ENCODE measurements around the gene ITPRIP. TPM values are rescaled to one million over a fixed set of nuclear protein-coding genes. Genes with fewer than 3 reads are reported as not detected.

ITPRIP gene, protein sequence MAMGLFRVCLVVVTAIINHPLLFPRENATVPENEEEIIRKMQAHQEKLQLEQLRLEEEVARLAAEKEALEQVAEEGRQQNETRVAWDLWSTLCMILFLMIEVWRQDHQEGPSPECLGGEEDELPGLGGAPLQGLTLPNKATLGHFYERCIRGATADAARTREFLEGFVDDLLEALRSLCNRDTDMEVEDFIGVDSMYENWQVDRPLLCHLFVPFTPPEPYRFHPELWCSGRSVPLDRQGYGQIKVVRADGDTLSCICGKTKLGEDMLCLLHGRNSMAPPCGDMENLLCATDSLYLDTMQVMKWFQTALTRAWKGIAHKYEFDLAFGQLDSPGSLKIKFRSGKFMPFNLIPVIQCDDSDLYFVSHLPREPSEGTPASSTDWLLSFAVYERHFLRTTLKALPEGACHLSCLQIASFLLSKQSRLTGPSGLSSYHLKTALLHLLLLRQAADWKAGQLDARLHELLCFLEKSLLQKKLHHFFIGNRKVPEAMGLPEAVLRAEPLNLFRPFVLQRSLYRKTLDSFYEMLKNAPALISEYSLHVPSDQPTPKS
- 24.5 and 28.2 TPM in 2 replicates for total RNA-seq

DNA sequence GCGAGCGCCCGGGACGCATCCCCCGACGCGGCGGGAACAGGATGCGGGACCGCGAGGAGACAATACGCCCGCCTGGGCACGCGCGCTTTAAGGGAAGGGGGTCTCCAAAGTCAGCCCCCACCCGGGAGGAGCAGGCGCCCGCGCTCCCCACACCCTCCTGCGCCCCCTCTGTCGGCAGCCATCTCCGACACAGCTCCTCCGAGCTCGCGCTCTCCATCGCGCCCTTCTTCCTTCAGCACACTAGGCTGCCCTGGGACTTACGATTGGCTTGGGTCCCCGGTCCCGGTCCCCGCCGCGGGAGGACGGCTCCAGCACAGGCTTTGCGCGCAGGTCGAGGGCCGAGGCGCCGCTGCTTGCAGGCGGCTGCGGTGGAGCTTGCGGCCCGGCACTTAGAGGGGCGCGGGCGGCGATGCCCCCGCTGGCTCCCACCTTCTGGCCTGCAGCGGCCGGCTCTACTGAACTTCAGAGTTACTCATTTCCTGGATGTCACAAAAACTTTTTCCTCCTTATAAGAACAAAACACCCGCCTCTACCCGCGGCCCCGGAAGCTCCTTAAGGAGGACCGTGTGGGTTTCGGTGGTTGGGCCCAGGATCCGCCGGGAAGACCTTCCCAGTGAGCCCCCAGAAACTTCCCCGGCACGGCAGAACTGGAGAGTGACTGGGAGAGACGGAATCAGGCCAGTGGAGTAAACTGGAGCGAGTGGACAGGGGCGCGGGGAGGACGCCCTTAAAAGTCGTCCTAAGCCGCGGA lies at the start of gene ITPRIP:
Gene ITPRIP, minus strand, starts transcription at position 481 of the 751 bp plus-strand sequence. CDS start 22,414 bp downstream, outside the sequence.

DNA sequence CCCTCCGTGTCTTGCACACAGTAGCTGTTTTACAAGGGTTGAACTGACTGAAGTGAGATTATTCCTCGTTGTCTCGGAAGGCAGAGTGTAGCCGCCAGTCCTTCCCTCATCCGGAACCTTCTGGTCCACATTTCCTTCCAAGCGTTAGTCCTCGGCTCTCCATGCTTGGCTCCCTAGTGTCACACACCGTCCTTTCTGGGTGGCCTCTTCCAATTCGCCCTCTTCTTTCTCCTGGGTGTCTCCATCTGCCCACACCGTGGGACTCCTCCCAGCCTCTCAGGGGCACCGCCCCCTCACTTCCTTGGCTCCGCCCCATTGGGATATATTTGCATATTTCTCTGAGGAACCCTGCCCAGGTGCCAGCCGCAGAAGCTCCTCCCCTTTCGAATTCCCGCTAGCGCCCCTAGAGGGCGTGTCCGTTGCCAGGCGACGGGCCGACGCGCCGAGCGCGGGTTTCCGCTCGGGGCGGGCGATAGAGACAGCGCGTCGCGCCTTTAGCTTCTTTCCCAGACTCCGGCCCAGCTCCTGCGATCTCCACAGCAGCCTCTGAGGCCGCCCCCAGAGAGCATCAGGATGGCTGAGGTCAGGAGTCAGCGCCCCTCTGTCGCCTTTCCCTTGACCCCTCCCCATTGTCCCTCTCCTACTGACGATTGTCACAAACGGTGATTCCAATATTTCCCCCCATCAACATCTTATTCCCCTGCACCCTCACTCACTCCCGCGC lies 15.2 kb upstream of the ITPRIP start, which contains the start of gene CFAP58:
Gene CFAP58, plus strand, starts transcription at position 509 of the 724 bp plus-strand sequence. Its CDS starts 65 bp downstream, at position 574.

DNA sequence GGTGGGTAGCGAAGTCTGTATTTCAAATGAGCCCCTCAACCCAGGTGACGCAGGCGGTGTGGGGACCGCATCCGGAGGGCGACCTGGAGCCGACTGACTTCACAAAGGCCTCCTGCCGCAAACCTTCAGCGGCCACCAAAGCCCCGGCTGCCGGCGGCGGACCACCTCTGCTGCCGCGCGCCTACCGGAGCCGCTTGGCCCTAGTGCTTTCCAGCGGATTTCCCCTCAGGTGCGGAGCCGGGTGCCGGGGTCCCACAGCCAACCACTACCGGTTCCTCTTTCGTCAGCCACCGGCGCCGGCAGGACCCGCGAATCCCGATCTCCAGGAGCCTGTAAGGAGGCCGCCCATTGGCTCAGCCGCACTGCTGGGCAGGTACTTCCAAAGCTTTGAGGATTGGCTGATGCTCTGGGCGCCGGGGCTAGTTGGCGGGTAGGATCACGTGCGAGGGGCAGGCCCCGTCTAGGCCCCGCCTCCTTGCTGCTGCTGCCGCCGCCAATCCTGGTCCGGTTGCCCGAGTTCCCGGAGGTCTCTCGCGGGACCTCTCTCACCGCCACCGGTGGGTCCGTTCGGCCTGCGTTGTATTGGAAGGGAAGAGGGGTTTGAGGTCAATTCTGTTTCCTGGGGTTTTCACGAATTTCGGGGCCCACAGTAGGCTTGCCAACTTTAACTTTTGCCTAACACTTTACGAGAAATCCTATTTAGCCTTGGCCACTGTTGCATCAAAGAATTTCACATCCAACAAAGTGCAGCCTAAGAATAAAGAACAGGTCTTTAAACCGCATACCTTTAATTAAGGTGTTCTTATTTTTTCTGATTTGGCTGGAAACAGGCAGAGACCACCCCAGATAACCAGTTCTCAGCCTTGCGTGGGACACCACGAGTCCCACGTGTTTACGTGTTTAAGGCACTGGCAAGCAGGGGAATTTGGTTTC lies 69.3 kb downstream of the ITPRIP start, which contains the start of gene GSTO2:
Gene GSTO2, plus strand, starts transcription at position 472 of the 933 bp plus-strand sequence. CDS start 5,732 bp downstream, outside the sequence.

Other genes with a start within 250 kb of the ITPRIP start
- gene SFR1, start 216.3 kb downstream of the ITPRIP start, total RNA-seq, result 2.3 and 9.3 TPM in 2 replicates
- 0.16 and 0.38 TPM in 2 replicates for gene CFAP43, start 106.1 kb downstream of the ITPRIP start, total RNA-seq
- 48.0 and 156 TPM in 2 replicates for gene GSTO1, start 83.6 kb downstream of the ITPRIP start, total RNA-seq
- 3.7 and 5.3 TPM in 2 replicates for gene GSTO2, start 69.3 kb downstream of the ITPRIP start, total RNA-seq
- under 0.01 and 0.16 TPM in 2 replicates for gene CFAP58, start 15.4 kb upstream of the ITPRIP start, total RNA-seq